H1 (cell line): ENCODE measurements around the gene CENPP. TPM values are rescaled to one million over a fixed set of nuclear protein-coding genes. Genes with fewer than 3 reads are reported as not detected.

Experiments
- CTCF ChIA-PET: fragments of 300-600 bp; sonication (Branson Sonifier 250); formaldehyde crosslinking; loops from one replicate; lab custom pipeline; 2021; ENCODE audit not compliant: partially characterized antibody; lab: Charles Lee
- POLR2A ChIA-PET: fragments of 300-600 bp; sonication (Branson Sonifier 250); formaldehyde crosslinking; loops from one replicate; lab custom pipeline; 2021; ENCODE audit warnings: inconsistent platforms; ENCODE audit not compliant: partially characterized antibody; lab: Charles Lee
- DNase-seq, 2 experiments: peaks; one replicate each; pipeline versions ENCODE4 v3.0.0 to v3.0.0-alpha.2; 2010 to 2022; ENCODE audit warnings: low spot score in 2 of 2, low read depth in 1 of 2, mixed read lengths in 1 of 2
- FAIRE-seq: peaks from 2 replicates; lab custom pipeline; 2011; peaks lifted over from hg19 to GRCh38; lab: Jason Lieb, UNC
- H2AFZ ChIP-seq: 2 replicates; pipeline ENCODE4 v1.8.1; 2012; ENCODE audit warnings: low read length, inconsistent platforms
- H2AK5ac ChIP-seq: 2 replicates; pipeline ENCODE4 v1.6.1; 2013; ENCODE audit warnings: low read depth, low read length
- H2BK120ac ChIP-seq: replicated peaks from 2 replicates; pipeline ENCODE3; 2013; ENCODE audit warnings: low read depth, low read length, inconsistent platforms
- H2BK12ac ChIP-seq: 2 replicates; pipeline ENCODE4 v1.6.1; 2013; ENCODE audit warnings: low read depth, low read length
- H2BK15ac ChIP-seq: 2 replicates; pipeline ENCODE4 v1.6.1; 2013; ENCODE audit warnings: low read length
- H2BK20ac ChIP-seq: 2 replicates; pipeline ENCODE4 v1.6.1; 2013; ENCODE audit warnings: low read length
- H2BK5ac ChIP-seq: 2 replicates; pipeline ENCODE4 v1.6.1; 2013; ENCODE audit warnings: low read depth, low read length
- H3K14ac ChIP-seq: 2 replicates; pipeline ENCODE4 v1.6.1; 2013; ENCODE audit warnings: inconsistent platforms; ENCODE audit not compliant: insufficient read length
- H3K18ac ChIP-seq: 2 replicates; pipeline ENCODE4 v1.6.1; 2013; ENCODE audit warnings: low read length; ENCODE audit errors: extremely low read depth
- H3K23ac ChIP-seq: 2 replicates; pipeline ENCODE4 v1.6.1; 2013; ENCODE audit warnings: inconsistent platforms; ENCODE audit not compliant: insufficient read length
- H3K23me2 ChIP-seq: 2 replicates; pipeline ENCODE4 v1.6.1; 2013; ENCODE audit warnings: low read depth, low read length
- H3K27ac ChIP-seq: 2 replicates; pipeline ENCODE4 v1.6.1; 2011; ENCODE audit warnings: low read depth, low read length, inconsistent platforms
- H3K27me3 ChIP-seq, 4 experiments: replicated peaks in 1 of 4; 1 replicate in 1 of 4; 2 replicates in 3 of 4; pipeline versions ENCODE4 v1.6.1 to v1.8.1; 2011 to 2013; ENCODE audit warnings: low read length in 3 of 4, mild to moderate bottlenecking in 3 of 4, inconsistent platforms in 2 of 4, mixed read lengths in 2 of 4, moderate library complexity in 1 of 4; ENCODE audit not compliant: control insufficient read depth in 3 of 4, insufficient read depth in 3 of 4; ENCODE audit errors: extremely low read depth in 1 of 4
- H3K36me3 ChIP-seq, 4 experiments: 2 replicates each; pipeline versions ENCODE4 v1.6.1 to v1.8.1; 2011 to 2013; ENCODE audit warnings: mild to moderate bottlenecking in 4 of 4, low read length in 3 of 4, moderate library complexity in 2 of 4, control low read depth in 1 of 4, inconsistent platforms in 1 of 4; ENCODE audit not compliant: insufficient read depth in 4 of 4, control insufficient read depth in 2 of 4
- H3K4ac ChIP-seq: replicated peaks from 2 replicates; pipeline ENCODE3; 2013; ENCODE audit warnings: low read length, low read depth, mixed read lengths, inconsistent platforms; ENCODE audit not compliant: insufficient read length
- H3K4me1 ChIP-seq, 4 experiments: replicated peaks in 1 of 4; 1 replicate in 1 of 4; 2 replicates in 3 of 4; pipeline versions ENCODE4 v1.6.1 to v1.8.1; 2011 to 2013; ENCODE audit warnings: low read length in 3 of 4, inconsistent platforms in 2 of 4, mixed read lengths in 1 of 4; ENCODE audit not compliant: insufficient read depth in 4 of 4, control insufficient read depth in 3 of 4
- H3K4me2 ChIP-seq, 2 experiments: 2 replicates each; pipeline versions ENCODE4 v1.6.1 to v1.8.1; 2011 to 2013; ENCODE audit warnings: low read depth in 2 of 2, low read length in 2 of 2, control low read depth in 1 of 2, inconsistent platforms in 1 of 2, mild to moderate bottlenecking in 1 of 2; ENCODE audit not compliant: insufficient read depth in 1 of 2
- H3K4me3 ChIP-seq, 4 experiments: fragments of 200-600, 300-600 bp in 1 of 4; sonication (generic), shearing (Covaris generic), sonication (Bioruptor Twin) in 1 of 4; 2 replicates each; pipeline versions ENCODE4 v1.5.1 to v1.8.1; 2011 to 2016; ENCODE audit warnings: low read length in 4 of 4, low read depth in 3 of 4, control low read depth in 2 of 4, inconsistent platforms in 2 of 4, mild to moderate bottlenecking in 2 of 4, mixed read lengths in 1 of 4, moderate library complexity in 1 of 4; ENCODE audit not compliant: insufficient read depth in 2 of 4; ENCODE audit errors: extremely low read depth in 1 of 4
- H3K56ac ChIP-seq: replicated peaks from 2 replicates; pipeline ENCODE3; 2013; ENCODE audit warnings: low read depth, mild to moderate bottlenecking, mixed read lengths, low read length, inconsistent platforms; ENCODE audit not compliant: insufficient read length
- H3K79me1 ChIP-seq: 2 replicates; pipeline ENCODE4 v1.6.1; 2013; ENCODE audit warnings: low read depth, low read length, control low read depth
- H3K79me2 ChIP-seq, 2 experiments: 2 replicates each; pipeline versions ENCODE4 v1.6.1 to v1.8.1; 2012 to 2013; ENCODE audit warnings: low read length in 2 of 2, mild to moderate bottlenecking in 2 of 2, inconsistent platforms in 1 of 2; ENCODE audit not compliant: insufficient read depth in 2 of 2, control insufficient read depth in 1 of 2
- H3K9ac ChIP-seq, 4 experiments: replicated peaks in 1 of 4; 1 replicate in 1 of 4; 2 replicates in 3 of 4; pipeline versions ENCODE4 v1.6.1 to v1.8.1; 2011 to 2013; ENCODE audit warnings: low read depth in 3 of 4, low read length in 3 of 4, control low read depth in 2 of 4, mild to moderate bottlenecking in 2 of 4, moderate library complexity in 2 of 4, inconsistent platforms in 1 of 4; ENCODE audit errors: extremely low read depth in 1 of 4
- H3K9me3 ChIP-seq, 2 experiments: 2 replicates each; pipeline versions ENCODE4 v1.6.1 to v1.8.1; 2012 to 2013; ENCODE audit warnings: mild to moderate bottlenecking in 2 of 2, moderate library complexity in 2 of 2, control low read depth in 1 of 2, inconsistent platforms in 1 of 2, low read depth in 1 of 2, low read length in 1 of 2, mixed read lengths in 1 of 2; ENCODE audit not compliant: insufficient read depth in 2 of 2
- H4K20me1 ChIP-seq, 2 experiments: replicated peaks in 1 of 2; 2 replicates each; pipeline versions ENCODE3 to v1.8.1; 2011 to 2013; ENCODE audit warnings: inconsistent platforms in 2 of 2, low read length in 2 of 2, mild to moderate bottlenecking in 1 of 2; ENCODE audit not compliant: insufficient read depth in 2 of 2, control insufficient read depth in 1 of 2
- H4K5ac ChIP-seq: 2 replicates; pipeline ENCODE4 v1.6.1; 2013; ENCODE audit warnings: low read length, low read depth, mixed read lengths, inconsistent platforms; ENCODE audit not compliant: insufficient read length
- H4K8ac ChIP-seq: 2 replicates; pipeline ENCODE4 v1.8.0; 2013; ENCODE audit warnings: mild to moderate bottlenecking, moderate library complexity, low read length, inconsistent platforms; ENCODE audit not compliant: insufficient read depth; ENCODE audit errors: extremely low read depth
- H4K91ac ChIP-seq: replicated peaks from 2 replicates; pipeline ENCODE3; 2013; ENCODE audit warnings: low read length, mixed read lengths, inconsistent platforms; ENCODE audit not compliant: insufficient read length
- BCL11A ChIP-seq, 2 experiments: IDR thresholded peaks; one replicate each; pipeline ENCODE4 v1.6.1; 2011; ENCODE audit warnings: low read depth in 2 of 2, low read length in 2 of 2, mild to moderate bottlenecking in 2 of 2
- FOSL1 ChIP-seq: IDR thresholded peaks from 2 replicates; pipeline ENCODE4 v1.6.1; 2011; ENCODE audit warnings: mild to moderate bottlenecking, low read depth, low read length, moderate library complexity; ENCODE audit not compliant: insufficient read depth
- HDAC6 ChIP-seq: IDR thresholded peaks from one replicate; pipeline ENCODE4 v1.7.1; 2012; ENCODE audit warnings: low read depth, mild to moderate bottlenecking, inconsistent platforms, low read length, moderate library complexity
- SAP30 ChIP-seq: fragments of 300-600 bp; sonication (generic); IDR thresholded peaks from 2 replicates; pipeline ENCODE4 v1.7.1; 2012; ENCODE audit warnings: low read length, moderate library complexity, mild to moderate bottlenecking, inconsistent platforms; ENCODE audit not compliant: insufficient read depth, insufficient replicate concordance
- SIX5 ChIP-seq: IDR thresholded peaks from 2 replicates; pipeline ENCODE4 v1.6.1; 2011; ENCODE audit warnings: mild to moderate bottlenecking, low read depth, low read length
- ZNF274 ChIP-seq: IDR thresholded peaks from 2 replicates; pipeline ENCODE4 v1.7.0; 2012; ENCODE audit warnings: low read length, borderline replicate concordance; ENCODE audit errors: extremely low read depth
- WGBS, 2 experiments: shearing (Covaris generic) in 1 of 2; methylation state at CpG; one replicate each; pipeline versions ENCODE4 v1.1.6 to v1.1.7; 2013 to 2015; ENCODE audit warnings: low lambda C conversion rate in 2 of 2, mixed read lengths in 2 of 2, inconsistent platforms in 1 of 2, low coverage in 1 of 2, missing lambda C conversion rate in 1 of 2; ENCODE audit not compliant: insufficient replicate concordance in 2 of 2, insufficient coverage in 1 of 2, insufficient read length in 1 of 2; ENCODE audit errors: extremely low coverage in 1 of 2, missing lambda C conversion rate in 1 of 2; 5-methylcytosine and 5-hydroxymethylcytosine counted together
- polyA plus RNA-seq, 7 experiments: library from polyadenylated mRNA; depleted of rRNA in 3 of 7; stranded (reverse) in 5 of 7; unstranded in 2 of 7; fragments of >200 nt in 5 of 7; fragments of 200-250 nt in 2 of 7; gene quantifications; 1 replicate in 5 of 7; 2 replicates in 1 of 7; 4 replicates in 1 of 7; pipeline versions ENCODE4 v1.2.1 to v1.2.3, GENCODE V29; 2011 to 2013; ENCODE audit warnings: missing spikeins in 2 of 7, mixed read lengths in 2 of 7
- total RNA-seq: library from RNA; stranded (reverse); fragmentation: NEBNext Ultra II Directional; extraction: Animal tissue kit (Norgen Biotek cat#: 25700); gene quantifications from 2 replicates; pipeline ENCODE4 v1.2.1, GENCODE V29; 2021

Gene CENPP
- total and polyA plus RNA-seq, 2 of the 8 experiments (the other 6 are each of a cell fraction or from before 2014, with no cell fraction given) = 2.7 to 10.8 TPM

- no peak overlapping the region for H3K4ac ChIP-seq
- no peak overlapping the region for H2BK120ac ChIP-seq
- peaks cover 6% of the 10 kb centered on the region for H3K79me1 ChIP-seq
- peak overlapping the region; percentile 15 to 95 (median 90); a peak in 6 of 7 replicates for H3K9ac ChIP-seq
- no peak overlapping the region for H3K23ac ChIP-seq
- 66 to 100% methylated on average over 1 to 8 of the region's 8 CpGs for WGBS, 2 experiments
- POLR2A ChIA-PET = interaction anchor here (0.9 to 6.3 kb wide), 13 partner anchors 8 to 145 kb away, joined by 3 to 87 read pairs (median 8); partner anchors contain the start of genes CENPP and NOL8
- H2BK15ac ChIP-seq = no peak overlapping the region
- H2BK20ac ChIP-seq = no peak overlapping the region
- H3K79me2 ChIP-seq = peaks cover 21 to 58% of the 10 kb centered on the region in 2 experiments
- H3K14ac ChIP-seq = no peak overlapping the region
- CTCF ChIA-PET = interaction anchor here (0.6 kb wide), 1 partner anchor 98 kb away, joined by 3 read pairs; no protein-coding TSS in a partner anchor
- H3K27ac ChIP-seq = 0 out of 2 replicates have a peak overlapping the region, but pooled peaks have one; percentile 5
- no peak overlapping the region for H2AK5ac ChIP-seq
- FAIRE-seq (no peak), DNase-seq (no peak)
- no peak overlapping the region for H3K18ac ChIP-seq
- peak overlapping the region; percentile 86 to 95 (median 92) for H3K4me3 ChIP-seq
- H3K36me3 ChIP-seq = peaks cover 2 to 40% (median 11%) of the 10 kb centered on the region in 4 experiments; a peak in 6 of 8 replicates
- no peak for TF ChIP-seq SIX5
- TF ChIP-seq ZNF274 = no peak
- no peak for TF ChIP-seq FOSL1
- no peak for TF ChIP-seq HDAC6
- peak; percentile 4 for TF ChIP-seq SAP30
- no peak for TF ChIP-seq BCL11A (IDR thresholded peaks at IDR 0.05; ENCODE audit: low read depth in 2 of 2, low read length in 2 of 2)
- no peaks in the 10 kb centered on the region for H3K9me3 ChIP-seq
- no peak overlapping the region for H2BK5ac ChIP-seq
- no peak overlapping the region for H4K91ac ChIP-seq
- no peaks in the 10 kb centered on the region for H3K27me3 ChIP-seq
- H3K4me2 ChIP-seq = peak overlapping the region; percentile 95 to 97
- H4K8ac ChIP-seq = peak overlapping the region; percentile 22; the same call in 1 of the 2 replicates
- H3K4me1 ChIP-seq = peaks cover 0 to 3% (median 2%) of the 10 kb centered on the region in 4 experiments; a peak in 3 of 7 replicates
- H3K56ac ChIP-seq = no peak overlapping the region
- no peak overlapping the region for H2BK12ac ChIP-seq
- H3K23me2 ChIP-seq = peaks cover 5% of the 10 kb centered on the region
- no peak overlapping the region for H2AFZ ChIP-seq
- H4K20me1 ChIP-seq = peaks cover 0 to 2% of the 10 kb centered on the region in 2 experiments
- H4K5ac ChIP-seq = peak overlapping the region; percentile 23
Measured at GRCh38 chr9:92292338-92293074, 33.2 kb upstream of the CENPP start.
